GM21360 (cell line): ENCODE results near the gene UBE2D1.
"Not testable (repeated sequence)": the region's sequence is repeated elsewhere in the genome, so short reads cannot be mapped to it uniquely, and the experiment has no call there.

Experiments used
- ATAC-seq: cut with Tn5 transposase; IDR thresholded peaks from one replicate; pipeline ENCODE4 v1.9.1; 2021; ENCODE audit warnings: mild to moderate bottlenecking, moderate library complexity; ENCODE audit not compliant: unreplicated experiment

UBE2D1 gene

DNA sequence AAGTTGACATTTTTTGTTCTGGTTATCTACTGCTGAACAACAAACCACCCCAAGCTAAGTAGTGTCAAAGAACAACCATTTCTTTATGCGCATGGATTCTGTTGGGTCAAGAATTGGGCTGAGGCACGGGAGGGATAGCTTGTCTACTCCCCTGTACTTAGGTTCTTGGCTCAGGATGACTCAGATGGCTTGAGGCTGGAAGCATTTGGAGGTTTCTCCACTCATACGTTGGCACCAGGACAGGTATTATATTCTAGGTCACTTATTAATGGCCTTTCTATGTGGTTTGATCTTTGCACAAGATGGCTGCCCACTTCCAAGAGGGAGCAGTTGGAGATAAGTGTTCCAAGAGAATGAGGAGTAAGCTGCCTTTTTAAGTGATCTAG, 38.6 kb downstream of the UBE2D1 start:
- ATAC-seq, result no peak

GRCh38 chr10:58382489-58382995, 47.7 kb downstream of the UBE2D1 start:
- no peak for ATAC-seq

GRCh38 chr10:58384095-58384494, 49.3 kb downstream of the UBE2D1 start:
- peak; percentile 60 for ATAC-seq

DNA sequence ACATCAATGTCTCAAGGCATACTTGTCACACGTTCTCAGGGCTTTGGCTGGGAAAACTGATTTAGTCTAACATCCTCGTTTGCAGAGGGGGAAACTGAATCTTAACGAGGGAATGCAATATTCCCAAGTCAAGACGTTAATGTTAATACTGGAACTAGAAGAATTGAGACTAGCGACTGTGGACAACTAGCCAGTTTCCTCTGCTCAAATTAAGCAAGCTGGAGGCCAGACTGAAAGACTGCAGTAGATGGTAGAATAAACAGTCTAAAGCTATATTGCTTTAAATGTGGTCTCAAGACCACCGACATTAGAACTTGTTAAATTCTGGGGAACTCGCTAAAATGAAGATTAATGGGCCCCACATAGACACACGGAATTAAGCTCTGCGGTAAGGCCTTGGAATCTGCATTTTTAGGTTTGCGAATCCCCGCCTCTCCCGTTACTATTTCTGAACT, 49.8 kb downstream of the UBE2D1 start:
- ATAC-seq, result peak; percentile 0

GRCh38 chr10:58384999-58385783, 50.4 kb downstream of the UBE2D1 start, which contains the start of gene TFAM:
Gene TFAM, plus strand, starts transcription at chr10:58385410. Its CDS starts 138 bp downstream, at chr10:58385548.
- peak; percentile 87 for ATAC-seq

DNA sequence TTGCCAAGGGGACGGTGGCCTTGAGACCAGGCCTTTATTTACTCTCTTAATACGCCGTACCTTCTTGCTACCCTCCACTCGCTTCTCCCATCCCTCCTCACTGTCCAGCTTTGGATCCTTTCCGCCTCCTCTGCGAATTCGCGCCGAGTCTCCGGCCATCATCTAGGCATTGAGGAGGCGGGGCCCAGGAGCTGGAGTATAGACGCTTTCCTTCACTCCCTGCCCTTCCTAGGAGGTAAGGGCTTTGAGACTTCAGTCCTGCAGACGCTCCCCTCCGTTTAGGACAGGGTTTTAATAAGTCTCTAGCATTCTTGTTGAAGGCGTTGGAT, 50.9 kb downstream of the UBE2D1 start:
- ATAC-seq, result peak; percentile 7

DNA sequence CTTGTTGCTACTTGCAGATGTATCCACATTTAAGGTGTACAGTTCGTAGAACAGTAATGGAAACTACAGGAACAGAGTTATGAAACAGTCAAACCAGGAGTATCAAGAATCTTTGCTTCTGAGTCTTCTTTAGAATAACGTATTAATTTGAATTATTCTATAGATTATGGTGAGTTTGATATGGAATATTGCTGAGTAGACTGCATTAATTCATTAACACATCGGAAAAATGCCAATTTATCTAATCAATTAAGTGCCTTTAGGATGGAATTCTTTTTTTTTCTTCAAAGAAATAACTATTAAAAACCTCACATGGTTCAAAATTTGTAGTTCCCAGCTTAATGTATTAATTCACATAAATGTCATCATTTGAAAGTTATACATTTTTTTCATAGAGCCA, 54.2 kb downstream of the UBE2D1 start:
- no peak for ATAC-seq

DNA sequence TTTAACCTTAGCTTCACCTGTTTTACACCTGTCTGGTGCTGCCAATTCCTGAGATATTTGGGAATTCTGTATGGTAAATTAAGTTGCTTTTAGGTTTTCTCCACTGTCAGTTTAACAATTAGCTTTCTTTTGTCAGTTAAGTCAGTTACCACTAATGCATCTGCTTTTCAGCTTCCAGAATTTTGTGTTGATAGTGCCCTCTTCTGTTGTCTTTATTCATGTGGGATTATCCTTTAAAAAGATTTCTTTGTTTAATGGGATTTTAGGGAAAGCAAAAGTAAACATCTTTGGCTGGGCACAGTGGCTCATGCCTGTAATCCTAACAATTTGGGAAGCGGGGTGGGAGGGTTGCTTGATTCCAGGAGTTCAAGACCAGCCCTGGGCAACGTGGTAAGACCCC, 58.5 kb downstream of the UBE2D1 start:
- no peak for ATAC-seq

GRCh38 chr10:58394471-58394870, 59.7 kb downstream of the UBE2D1 start:
- ATAC-seq, result no peak

DNA sequence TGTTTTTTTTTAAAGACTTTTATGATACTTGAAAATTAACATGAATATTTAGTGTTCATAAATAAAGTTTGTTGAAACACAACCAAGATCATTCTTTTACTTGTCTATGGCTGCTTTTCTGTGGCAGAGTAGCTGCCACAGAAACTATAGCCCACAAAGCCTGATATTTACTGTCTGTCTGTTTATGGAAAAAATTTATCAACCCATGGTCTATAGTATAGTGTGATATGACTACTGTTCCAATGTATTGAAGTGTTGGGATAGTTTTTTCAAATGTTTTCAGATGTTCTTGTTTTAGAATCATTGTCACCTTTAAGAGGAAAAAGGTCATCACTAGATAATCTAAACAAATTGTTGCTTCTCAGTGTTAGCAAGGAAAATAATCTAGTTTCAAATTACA, 61.3 kb downstream of the UBE2D1 start:
- no peak for ATAC-seq

- ATAC-seq, result no peak
Measured at GRCh38 chr10:58397830-58398229, 63.0 kb downstream of the UBE2D1 start.

DNA sequence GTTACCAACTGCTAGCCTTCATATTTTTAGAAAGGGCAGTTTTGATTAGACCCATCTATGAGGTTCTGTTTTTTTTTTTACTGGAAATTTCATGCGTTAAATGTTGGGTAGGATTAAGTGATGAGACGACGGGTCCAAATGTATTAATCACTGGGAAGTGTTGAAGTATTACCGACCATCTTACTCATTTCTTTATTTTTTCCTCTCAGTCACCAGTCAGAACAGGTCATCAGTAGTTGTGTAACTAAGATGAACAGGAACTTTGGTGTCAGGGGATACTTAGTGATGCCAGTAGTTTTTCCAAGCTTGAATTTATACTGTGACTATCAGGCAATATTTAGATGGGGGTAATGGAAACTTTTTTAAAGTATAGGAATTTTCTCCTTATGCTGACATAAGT, 64.6 kb downstream of the UBE2D1 start:
- no peak for ATAC-seq

DNA sequence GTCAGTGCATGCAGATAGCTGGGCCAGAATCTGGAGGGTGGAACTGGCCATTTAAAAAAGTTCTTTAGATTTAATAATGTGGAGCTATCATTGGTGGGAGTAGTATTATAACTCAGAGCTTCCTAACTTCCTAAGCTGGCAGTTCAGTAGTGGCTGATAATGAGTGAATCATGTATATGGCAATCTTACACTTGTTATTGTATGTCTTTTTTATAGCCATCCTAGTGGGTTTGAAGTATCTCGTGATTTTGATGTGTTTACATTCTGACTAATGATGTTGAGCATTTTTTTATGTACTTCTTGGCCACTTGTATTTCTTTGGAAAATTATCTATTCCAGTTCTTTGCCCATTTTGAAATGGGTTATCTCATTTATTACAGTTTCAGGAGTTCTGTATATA, 65.8 kb downstream of the UBE2D1 start:
- ATAC-seq, result no peak

GRCh38 chr10:58404001-58404400, 69.2 kb downstream of the UBE2D1 start:
- no peak for ATAC-seq

- ATAC-seq, result no peak
Measured at GRCh38 chr10:58409956-58410610, 75.3 kb downstream of the UBE2D1 start.

- no peak for ATAC-seq
Measured at GRCh38 chr10:58412502-58412961, 77.7 kb downstream of the UBE2D1 start.

- no peak for ATAC-seq
Measured at GRCh38 chr10:58414270-58415041, 79.7 kb downstream of the UBE2D1 start.

DNA sequence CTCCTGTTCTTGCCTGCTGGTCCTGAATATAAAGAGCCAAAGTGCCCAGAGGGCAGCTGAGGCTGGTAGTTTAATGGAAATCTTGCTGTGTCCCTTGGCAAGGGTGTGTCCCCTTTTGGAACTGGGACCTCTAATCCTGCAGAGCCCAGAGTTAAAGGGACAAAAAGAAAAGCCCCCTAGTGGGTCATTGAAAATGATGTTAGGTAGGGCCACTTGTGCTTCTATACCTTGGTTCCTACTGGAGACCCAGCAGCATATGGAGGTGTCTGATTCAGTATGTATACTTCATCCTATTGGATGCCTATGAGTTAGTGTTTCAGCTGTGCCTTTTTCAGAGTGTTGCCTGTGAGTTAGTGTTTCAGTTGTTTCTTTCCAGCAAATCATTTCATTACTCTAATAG, 81.0 kb downstream of the UBE2D1 start:
- no peak for ATAC-seq

GRCh38 chr10:58417902-58418301, 83.1 kb downstream of the UBE2D1 start:
- ATAC-seq, result not testable (repeated sequence)
